Upper lobe of right lung (tissue), 1 donor: Measurements from ENCODE around the gene THNSL1. TPM values are rescaled to one million over a fixed set of nuclear protein-coding genes. Genes with fewer than 3 reads are reported as not detected.
A peak's percentile ranks its signal among the peaks of the same experiment; 100 is the strongest.

Experiments used
- ATAC-seq: fragments of 200-7000 bp; cut with Tn5 transposase; one replicate; pipeline ENCODE4 v1.9.1; 2020; ENCODE audit warnings: mild to moderate bottlenecking, moderate library complexity
- DNase-seq: peaks from one replicate; pipeline ENCODE4 v3.0.0-alpha.2; 2020
- H3K27ac ChIP-seq: fragments of 200-600 bp; one replicate; pipeline ENCODE4 v1.8.0; 2022
- H3K27me3 ChIP-seq: fragments of 200-600 bp; one replicate; pipeline ENCODE4 v1.8.0; 2022; ENCODE audit warnings: mild to moderate bottlenecking
- H3K36me3 ChIP-seq: fragments of 200-600 bp; one replicate; pipeline ENCODE4 v1.8.0; 2022
- H3K4me1 ChIP-seq: fragments of 200-600 bp; one replicate; pipeline ENCODE4 v1.8.0; 2022
- H3K4me3 ChIP-seq: fragments of 200-600 bp; one replicate; pipeline ENCODE4 v1.8.0; 2022; ENCODE audit warnings: mild to moderate bottlenecking
- H3K9me3 ChIP-seq: fragments of 200-600 bp; one replicate; pipeline ENCODE4 v1.8.0; 2022
- intact Hi-C: fragments of 100-400 bp; cut with DNase I; formaldehyde crosslinking; loops from one replicate; pipeline ENCODE4 v1.11.0; 2022
- total RNA-seq: library from RNA; stranded (reverse); fragmentation: NEBNext Ultra II Directional; extraction: Animal tissue kit (Norgen Biotek cat#: 25700); gene quantifications from one replicate; pipeline ENCODE4 v1.2.1, GENCODE V29; 2021
- TF ChIP-seq, protein P1 (sequence below): fragments of 200-600 bp; IDR thresholded peaks from one replicate; pipeline ENCODE4 v1.8.0; 2022; ENCODE audit warnings: antibody characterized with exemption
- donor health status: DM: no; HTN: yes; CAD: no; lungs with severe emphysema.

THNSL1 gene
- total RNA-seq, 1 donor from 2014 or later: 3.0 TPM

DNA sequence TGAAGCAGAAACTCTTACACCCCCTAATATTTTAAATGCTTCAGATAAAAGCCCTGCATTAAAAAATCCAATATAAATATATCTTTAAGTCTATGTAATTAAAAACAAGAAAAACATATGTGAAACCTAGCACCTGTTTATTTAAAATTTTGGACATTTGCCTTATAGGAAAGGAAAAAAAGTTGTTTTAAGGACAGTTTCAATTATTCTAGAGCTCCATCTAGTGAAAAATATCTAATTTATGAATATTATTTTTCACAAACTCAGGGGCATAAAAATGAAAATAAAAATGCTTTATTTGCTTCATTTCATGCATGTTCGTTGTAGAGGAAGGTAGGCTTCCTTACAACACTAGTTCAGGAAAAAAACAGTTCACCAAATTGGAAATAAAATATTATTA lies 26.5 kb upstream of the THNSL1 start:
- DNase-seq (no peak), ATAC-seq (no peak)
- Histone ChIP-seq H3K9me3 (no peaks in the 10 kb centered on the region), H3K4me3 (no peak overlapping the region), H3K36me3 (no peaks in the 10 kb centered on the region), H3K4me1 (no peaks in the 10 kb centered on the region), H3K27ac (no peak overlapping the region), H3K27me3 (no peaks in the 10 kb centered on the region)
- TF ChIP-seq, protein P1, sequence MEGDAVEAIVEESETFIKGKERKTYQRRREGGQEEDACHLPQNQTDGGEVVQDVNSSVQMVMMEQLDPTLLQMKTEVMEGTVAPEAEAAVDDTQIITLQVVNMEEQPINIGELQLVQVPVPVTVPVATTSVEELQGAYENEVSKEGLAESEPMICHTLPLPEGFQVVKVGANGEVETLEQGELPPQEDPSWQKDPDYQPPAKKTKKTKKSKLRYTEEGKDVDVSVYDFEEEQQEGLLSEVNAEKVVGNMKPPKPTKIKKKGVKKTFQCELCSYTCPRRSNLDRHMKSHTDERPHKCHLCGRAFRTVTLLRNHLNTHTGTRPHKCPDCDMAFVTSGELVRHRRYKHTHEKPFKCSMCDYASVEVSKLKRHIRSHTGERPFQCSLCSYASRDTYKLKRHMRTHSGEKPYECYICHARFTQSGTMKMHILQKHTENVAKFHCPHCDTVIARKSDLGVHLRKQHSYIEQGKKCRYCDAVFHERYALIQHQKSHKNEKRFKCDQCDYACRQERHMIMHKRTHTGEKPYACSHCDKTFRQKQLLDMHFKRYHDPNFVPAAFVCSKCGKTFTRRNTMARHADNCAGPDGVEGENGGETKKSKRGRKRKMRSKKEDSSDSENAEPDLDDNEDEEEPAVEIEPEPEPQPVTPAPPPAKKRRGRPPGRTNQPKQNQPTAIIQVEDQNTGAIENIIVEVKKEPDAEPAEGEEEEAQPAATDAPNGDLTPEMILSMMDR: peak; percentile 33
- intact Hi-C loops: no loop called here

DNA sequence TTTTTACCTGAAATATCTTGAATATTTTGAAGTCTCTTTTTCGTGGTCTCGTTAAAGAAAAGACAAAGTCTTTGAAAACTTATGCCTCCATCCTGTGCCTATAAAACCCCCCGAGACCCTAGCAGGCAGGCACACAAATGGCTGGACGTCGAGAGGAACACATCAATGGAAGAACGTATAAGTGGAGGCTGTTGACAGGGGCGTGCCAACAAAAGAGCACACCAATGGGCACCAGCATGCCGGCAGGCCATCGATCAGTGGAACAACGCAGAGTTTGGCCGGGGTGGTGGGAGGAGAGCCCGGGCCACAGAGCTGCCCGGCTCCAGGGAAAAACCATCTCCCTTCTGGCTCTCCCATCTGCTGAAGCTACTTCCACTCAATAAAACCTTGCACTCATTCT lies 25.1 kb upstream of the THNSL1 start:
- intact Hi-C loops: no loop called here
- no peak overlapping the region for H3K27ac ChIP-seq
- DNase-seq: no peak
- no peaks in the 10 kb centered on the region for H3K27me3 ChIP-seq
- H3K9me3 ChIP-seq: no peaks in the 10 kb centered on the region
- TF ChIP-seq, protein P1: no peak
- no peaks in the 10 kb centered on the region for H3K4me1 ChIP-seq
- H3K36me3 ChIP-seq: no peaks in the 10 kb centered on the region
- H3K4me3 ChIP-seq: no peak overlapping the region
- ATAC-seq: no peak

DNA sequence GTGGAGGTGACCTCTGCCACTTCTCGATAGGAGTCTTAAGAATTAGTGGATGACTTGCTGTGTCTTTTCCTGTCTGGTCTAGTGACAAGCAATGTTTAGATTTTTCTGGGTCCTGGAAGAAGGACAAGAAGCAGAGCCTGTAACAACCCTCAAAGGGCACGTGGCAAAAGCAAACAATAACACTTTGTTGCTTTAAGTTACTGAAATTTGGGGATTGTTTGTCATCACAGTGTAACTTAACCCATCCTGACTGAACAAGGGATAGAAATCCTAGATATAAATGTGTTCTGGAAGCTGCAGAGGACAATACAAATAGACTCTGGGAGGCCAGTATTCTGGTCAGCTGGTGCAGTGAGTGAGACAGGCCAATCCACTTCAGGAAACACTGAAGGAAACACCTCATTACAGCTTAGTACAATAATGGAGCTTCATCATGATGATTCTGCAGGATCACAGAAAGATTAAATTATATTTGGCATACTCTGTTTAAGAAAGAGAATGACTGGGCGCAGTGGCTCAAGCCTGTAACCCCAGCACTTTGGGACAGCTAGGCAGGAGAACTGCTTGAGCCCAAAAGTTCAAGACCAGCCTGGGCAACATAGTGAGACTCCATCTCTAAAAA lies 23.8 kb upstream of the THNSL1 start:
- H3K4me3 ChIP-seq: no peak overlapping the region
- no peak for ATAC-seq
- no peaks in the 10 kb centered on the region for H3K36me3 ChIP-seq
- no peaks in the 10 kb centered on the region for H3K4me1 ChIP-seq
- no peaks in the 10 kb centered on the region for H3K27me3 ChIP-seq
- intact Hi-C loops: no loop called here
- DNase-seq: no peak
- no peaks in the 10 kb centered on the region for H3K9me3 ChIP-seq
- no peak overlapping the region for H3K27ac ChIP-seq
- TF ChIP-seq, protein P1: no peak

DNA sequence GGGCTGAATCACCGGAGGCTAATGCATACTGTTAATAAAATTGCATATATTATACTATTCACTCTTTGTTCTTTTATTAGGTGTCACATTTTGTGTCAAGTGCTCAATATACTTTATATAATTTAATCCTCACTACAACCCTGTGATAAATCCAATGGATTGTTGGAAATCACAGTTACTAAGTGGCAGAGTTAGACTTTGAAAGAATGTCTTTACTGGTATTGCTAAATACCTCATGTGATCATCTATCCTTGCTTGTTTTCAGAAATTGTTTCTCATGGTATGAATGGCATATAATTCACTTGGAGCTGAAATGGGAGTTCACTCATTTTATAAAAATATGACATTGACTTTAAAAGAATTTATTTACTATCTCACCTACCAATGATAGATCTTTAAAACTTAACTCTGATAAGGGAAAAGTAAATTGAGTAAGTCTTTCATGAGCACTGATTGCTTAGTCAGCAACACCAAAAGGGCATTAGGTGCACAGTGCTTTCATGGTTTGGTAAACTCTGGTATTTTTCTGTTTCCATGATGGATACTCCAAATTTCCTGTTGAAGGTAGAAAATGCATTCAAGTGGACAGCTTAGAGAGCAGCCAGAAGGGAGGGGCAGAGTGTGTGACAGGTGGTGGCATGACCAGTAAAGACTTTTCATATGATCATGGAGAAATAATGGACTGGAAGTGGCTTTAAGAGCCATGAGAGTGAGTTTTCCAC lies 23.0 kb upstream of the THNSL1 start:
- H3K27me3 ChIP-seq: no peaks in the 10 kb centered on the region
- intact Hi-C loops: no loop called here
- TF ChIP-seq, protein P1: no peak

DNA sequence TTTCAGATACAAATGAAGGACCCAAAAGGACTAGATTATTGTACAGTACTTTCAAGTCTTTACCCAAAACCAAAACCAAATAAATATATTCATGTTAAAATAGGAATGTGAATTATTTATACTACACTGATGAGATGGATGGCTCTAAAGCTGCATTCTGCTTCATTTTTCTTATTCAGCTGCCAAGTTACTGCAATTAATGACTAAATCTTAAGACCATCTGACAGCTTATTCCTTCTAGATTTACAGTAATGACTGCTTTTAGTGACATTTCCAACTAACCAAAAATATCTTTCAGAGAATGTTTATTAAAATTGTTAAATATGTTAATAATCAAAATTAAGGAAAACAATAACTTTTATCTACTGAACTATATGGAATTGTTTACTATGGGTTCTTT lies 21.3 kb upstream of the THNSL1 start:
- intact Hi-C loops: no loop called here
- Histone ChIP-seq H3K27me3 (no peaks in the 10 kb centered on the region), H3K9me3 (no peaks in the 10 kb centered on the region), H3K4me3 (no peak overlapping the region), H3K36me3 (no peaks in the 10 kb centered on the region), H3K27ac (no peak overlapping the region), H3K4me1 (no peaks in the 10 kb centered on the region)
- TF ChIP-seq, protein P1: no peak
- no peak for ATAC-seq
- no peak for DNase-seq

More for the DNA sequence above, 23.0 kb upstream of the THNSL1 start:
- Histone ChIP-seq H3K36me3 (no peaks in the 10 kb centered on the region), H3K27ac (no peak overlapping the region), H3K4me1 (no peaks in the 10 kb centered on the region), H3K4me3 (no peak overlapping the region), H3K9me3 (no peaks in the 10 kb centered on the region)
- ATAC-seq: no peak
- DNase-seq: no peak
